D721Med (cell line): ENCODE results near the gene MPL.

Experiments used
- DNase-seq: peaks from one replicate; pipeline ENCODE4 v3.0.0; 2011; ENCODE audit warnings: low spot score; ENCODE audit not compliant: insufficient read length
- FAIRE-seq: peaks from 2 replicates; lab custom pipeline; 2011; peaks lifted over from hg19 to GRCh38; lab: Jason Lieb, UNC
- TF ChIP-seq, protein P1 (sequence below): IDR thresholded peaks from 2 replicates; pipeline ENCODE4 v1.5.1; 2012; ENCODE audit warnings: mild to moderate bottlenecking, control low read depth; ENCODE audit not compliant: insufficient read depth; ENCODE audit errors: missing control alignments

Gene MPL

DNA sequence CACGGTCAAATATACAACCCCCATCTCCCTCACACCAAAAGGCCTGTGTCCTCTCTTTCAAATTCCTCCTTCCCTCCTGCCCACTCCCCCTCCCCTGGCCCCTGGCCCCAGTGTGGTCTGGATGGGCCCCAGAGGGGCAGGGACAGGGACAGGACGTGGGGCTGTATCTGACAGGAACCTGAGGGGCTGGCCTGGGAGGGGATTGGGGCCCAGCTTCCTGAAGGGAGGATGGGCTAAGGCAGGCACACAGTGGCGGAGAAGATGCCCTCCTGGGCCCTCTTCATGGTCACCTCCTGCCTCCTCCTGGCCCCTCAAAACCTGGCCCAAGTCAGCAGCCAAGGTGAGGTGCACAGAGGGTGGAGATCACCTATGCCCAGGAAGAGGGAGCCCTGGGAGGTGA lies at the start of gene MPL:
Gene MPL, plus strand, starts transcription at position 231 of the 400 bp plus-strand sequence. Its CDS starts 31 bp downstream, at position 262.
- FAIRE-seq (no peak), DNase-seq (no peak)
- TF ChIP-seq, protein P1, sequence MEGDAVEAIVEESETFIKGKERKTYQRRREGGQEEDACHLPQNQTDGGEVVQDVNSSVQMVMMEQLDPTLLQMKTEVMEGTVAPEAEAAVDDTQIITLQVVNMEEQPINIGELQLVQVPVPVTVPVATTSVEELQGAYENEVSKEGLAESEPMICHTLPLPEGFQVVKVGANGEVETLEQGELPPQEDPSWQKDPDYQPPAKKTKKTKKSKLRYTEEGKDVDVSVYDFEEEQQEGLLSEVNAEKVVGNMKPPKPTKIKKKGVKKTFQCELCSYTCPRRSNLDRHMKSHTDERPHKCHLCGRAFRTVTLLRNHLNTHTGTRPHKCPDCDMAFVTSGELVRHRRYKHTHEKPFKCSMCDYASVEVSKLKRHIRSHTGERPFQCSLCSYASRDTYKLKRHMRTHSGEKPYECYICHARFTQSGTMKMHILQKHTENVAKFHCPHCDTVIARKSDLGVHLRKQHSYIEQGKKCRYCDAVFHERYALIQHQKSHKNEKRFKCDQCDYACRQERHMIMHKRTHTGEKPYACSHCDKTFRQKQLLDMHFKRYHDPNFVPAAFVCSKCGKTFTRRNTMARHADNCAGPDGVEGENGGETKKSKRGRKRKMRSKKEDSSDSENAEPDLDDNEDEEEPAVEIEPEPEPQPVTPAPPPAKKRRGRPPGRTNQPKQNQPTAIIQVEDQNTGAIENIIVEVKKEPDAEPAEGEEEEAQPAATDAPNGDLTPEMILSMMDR, result no peak

DNA sequence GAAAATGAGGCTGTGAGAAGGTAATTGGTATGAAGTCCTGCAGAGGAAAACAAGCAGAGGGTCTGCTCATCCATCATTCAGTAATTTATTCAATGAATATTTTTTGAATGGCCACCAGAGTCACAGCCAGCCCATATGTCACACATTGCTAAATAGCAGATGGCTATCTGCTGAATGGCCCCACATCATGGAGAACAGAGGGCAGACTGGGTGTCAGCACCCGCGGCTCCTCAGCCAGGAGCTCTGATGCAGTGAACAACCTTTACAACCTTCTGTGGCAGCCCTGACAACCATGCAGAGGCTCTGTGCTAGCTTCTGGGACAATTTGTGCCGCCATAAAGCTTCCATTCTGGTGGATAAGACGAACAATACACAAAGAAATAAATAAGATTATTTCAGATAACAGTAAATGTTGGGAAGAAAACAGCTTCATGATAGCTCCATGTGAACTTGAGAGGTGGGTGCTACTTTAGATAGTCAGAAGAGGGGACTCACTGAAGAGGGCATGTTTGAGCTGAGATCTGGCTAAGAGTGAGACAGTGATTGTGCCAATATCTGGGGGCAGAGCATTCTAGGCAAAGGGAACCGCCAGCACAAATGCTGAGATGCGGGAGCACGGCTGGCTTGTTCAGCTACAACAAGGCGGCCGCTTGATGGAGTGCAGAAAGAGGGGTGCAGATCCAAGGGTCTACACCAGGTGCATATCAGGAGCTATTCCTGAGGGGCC lies 49.4 kb upstream of the MPL start:
- FAIRE-seq, result no peak
- TF ChIP-seq, protein P1, result no peak

DNA sequence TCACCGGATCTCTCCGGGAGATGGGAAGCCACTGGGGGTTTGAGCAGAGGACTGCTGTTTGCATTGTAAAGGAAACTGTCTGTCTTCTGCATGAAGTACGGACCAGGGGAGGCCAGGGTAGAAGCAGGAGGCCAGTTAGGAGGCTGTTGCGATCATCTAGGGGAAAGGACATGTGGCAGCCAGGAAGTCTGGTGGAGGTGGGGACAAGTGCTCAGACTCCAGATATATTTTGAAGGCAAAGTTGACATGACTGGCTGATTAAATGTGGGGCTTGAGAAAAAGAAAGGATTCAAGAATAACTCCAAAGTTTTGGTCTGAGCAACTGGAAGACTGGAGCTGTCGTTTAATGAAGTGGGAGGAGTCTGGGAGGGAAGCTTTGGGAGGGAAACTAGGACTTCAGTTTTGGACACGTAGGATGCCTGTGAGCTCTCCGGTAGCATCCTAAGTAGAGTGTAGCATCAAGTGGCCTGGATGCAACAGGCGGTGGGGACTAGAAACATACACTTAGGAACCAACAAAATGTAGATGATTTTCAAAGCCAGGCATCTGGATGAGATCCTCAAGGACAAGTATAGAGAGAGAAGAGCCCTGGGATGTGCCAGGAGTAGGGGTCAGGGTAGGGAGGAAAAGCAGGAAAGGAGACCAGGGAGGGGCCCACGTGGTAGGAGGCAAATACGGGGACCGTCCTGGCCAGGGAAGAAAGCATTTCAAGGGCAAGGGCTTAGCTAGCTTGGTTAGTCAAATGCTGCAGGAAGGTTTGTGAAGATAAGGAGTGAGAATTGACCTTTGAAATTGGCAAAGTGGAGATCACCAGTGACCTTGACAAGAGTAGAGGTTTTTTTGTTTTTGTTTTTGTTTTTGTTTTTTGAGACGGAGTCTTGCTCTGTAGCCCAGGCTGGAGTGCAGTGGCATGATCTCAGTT lies 48.6 kb upstream of the MPL start:
- DNase-seq (no peak), FAIRE-seq (no peak)
- TF ChIP-seq, protein P1, result no peak

More for the DNA sequence above, 49.4 kb upstream of the MPL start:
- DNase-seq, result no peak

DNA sequence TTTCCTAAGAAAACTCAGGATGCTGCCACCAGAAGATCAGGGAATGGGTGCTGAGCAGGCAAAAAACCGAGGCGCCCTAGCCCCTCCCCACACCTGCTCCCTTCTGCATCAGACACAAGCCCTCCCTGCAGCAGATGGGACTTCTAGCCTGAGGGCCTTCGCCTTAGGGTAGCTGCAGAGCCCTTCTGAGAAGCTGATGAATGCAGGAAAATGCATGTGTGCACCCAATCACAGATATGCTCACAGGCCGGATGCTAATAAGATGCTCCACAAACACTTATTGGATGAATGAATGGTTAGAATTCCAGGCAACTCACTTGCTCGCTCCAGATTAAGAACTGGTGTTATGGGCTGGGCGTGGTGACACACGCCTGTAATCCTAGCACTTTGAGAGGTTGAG lies 45.4 kb upstream of the MPL start:
- FAIRE-seq, result no peak
- DNase-seq, result no peak
- TF ChIP-seq, protein P1, result no peak

DNA sequence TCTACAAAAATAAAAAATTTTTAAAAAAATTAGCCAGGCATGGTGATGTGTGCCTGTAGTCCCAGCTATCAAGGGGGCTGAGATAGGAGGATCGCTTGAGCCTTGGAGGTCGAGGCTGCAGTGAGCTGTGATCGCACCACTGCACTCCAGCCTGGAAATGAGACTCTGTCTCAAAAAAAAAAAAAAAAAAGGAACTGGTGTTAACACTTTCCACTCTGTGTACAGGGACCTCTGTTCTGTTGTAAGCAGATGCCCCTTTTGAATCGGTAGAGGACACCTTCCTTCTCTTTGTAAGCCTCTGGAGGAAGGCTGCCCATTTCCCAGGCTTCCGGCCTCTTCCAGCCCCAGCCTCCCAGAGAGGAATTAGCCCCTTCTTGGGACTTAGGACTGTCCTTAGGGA lies 44.9 kb upstream of the MPL start:
- TF ChIP-seq, protein P1, result no peak
- no peak for FAIRE-seq
- DNase-seq, result no peak

DNA sequence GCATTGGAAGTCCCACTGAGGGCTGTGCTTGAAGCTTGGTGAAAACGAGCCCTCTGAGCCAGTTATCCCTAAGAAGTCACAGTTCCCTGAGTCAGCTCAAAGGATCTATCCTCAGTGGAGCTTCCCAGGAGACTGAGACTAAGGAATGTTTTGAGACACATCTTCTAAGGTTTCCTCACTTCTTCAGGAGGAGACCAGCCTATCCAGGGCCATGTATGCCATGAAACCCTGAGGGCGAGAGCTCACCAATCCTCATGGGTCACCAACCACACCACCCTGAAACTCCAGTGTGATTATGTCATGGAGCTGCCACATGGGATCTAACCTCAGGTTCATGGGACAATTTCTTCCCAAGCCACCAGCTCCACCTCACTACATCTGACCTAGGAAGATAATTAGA lies 44.4 kb upstream of the MPL start:
- DNase-seq (no peak), FAIRE-seq (no peak)
- TF ChIP-seq, protein P1, result no peak
